ENCODE measurements around the gene CLDN14.
"Not testable (repeated sequence)": the region's sequence is repeated elsewhere in the genome, so short reads cannot be mapped to it uniquely, and the experiment has no call there.

The CLDN14 gene

DNA sequence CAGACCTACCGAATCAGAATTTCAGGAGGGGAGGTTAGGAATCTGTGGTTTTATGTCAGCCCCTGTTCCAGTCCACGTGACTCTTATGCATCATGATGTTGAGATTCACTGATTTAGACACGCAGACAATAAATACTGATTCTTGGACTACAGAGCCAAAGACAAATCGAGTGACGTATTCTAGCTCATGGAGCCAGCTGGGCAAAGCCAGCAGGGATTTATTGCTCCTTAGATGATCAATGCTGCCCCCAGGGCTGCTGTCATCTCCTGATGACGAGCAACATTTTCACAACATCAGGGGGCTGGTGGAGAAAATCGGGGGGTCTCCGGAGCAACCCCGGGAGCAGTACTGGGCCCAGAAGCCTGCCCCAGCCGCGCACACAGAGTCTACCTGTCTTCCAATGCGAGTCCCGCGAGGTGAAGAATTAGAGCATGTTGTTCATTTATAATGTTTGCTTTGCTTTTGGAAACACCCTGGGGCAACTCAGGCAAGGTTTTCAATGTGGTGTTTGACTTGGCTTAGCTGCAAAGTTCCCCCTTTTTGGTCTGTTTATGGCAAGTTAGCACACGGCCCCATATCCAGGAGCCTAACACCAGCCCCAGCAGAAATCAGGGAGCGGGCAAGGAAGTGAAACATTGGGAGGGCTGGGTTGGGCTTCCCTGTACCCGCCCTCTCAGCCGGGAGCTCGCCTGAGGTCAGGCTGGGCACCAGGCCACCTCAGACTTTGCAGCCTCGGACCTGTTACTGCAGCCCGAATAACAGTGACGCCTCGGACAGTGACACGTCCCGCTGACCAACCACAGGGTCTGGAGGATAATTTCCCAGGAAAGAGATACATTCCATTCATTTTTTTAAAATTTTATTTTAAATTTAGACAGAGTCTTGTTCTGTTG, 19.9 kb upstream of the CLDN14 start:
- DNase-seq, result no peak

DNA sequence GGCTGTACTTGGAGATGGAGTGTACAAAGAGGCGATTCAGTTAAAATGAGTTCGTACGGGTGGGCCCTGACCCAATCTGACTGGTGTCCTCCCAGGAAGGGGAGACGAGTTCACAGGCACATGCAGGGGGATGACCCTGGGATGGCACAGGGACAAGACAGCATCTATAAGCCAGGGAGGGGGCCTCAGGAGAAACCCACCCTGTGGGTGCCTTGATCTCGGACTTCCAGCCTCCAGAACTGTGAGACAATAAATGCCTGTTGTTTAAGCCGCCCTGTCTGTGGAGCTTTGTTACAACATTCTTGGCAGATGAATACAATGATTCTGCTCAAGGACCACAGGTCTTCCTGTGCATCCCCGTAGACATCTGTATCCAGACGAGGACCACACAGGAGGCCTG, 14.6 kb upstream of the CLDN14 start:
- no peak for DNase-seq

DNA sequence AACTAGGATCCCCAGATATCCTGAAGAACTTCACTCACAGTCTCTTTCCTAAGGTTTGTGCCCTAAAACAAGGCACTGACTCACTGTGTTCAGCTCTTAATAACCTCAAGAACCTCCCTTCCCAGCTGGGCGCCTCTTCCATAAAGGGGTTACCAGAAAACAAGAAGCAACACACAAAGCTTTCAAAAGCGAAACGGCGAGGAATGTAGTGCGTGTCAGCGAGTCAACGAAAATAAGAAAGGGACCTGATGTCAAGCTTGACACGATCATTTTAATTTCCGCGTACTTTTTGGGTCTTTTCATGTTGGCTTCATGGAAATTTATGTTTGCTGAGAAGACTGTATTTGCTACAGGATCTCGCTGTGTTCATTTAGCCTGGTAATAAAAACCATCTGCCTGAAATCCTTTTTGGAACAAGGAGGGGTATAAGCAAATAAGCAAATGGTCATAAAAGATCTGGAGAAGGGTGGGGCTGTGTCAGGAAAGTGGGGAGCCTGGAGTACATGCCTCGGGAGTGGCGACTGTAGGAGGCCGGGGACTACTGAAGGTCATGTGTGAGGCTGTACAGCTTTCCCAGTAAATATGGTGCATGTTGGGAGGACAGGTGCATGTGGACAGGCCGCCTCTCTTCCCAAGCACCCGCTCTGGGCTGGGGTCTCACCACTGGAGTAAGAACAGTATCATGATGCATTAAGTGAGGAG, 11.4 kb upstream of the CLDN14 start:
- no peak for DNase-seq

DNA sequence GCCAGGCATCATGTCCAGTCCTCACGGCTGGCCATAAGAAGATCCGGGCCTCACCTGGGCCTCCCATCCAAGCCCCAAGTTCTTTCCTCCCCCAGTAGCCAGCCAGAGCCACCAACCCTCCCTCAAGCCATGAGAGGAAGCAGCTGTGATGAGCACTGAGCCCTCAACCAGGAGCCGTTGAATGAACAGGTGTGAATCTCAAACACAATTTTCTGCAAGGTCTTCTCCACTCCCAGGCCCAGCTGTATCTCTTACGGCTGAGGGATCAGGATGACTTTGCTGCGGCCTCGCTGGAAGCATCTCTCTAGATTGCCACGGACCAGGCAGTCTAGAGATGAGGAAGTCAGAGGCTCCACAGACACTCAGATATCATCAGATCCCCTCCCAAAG, 9.8 kb upstream of the CLDN14 start:
- no peak for DNase-seq

DNA sequence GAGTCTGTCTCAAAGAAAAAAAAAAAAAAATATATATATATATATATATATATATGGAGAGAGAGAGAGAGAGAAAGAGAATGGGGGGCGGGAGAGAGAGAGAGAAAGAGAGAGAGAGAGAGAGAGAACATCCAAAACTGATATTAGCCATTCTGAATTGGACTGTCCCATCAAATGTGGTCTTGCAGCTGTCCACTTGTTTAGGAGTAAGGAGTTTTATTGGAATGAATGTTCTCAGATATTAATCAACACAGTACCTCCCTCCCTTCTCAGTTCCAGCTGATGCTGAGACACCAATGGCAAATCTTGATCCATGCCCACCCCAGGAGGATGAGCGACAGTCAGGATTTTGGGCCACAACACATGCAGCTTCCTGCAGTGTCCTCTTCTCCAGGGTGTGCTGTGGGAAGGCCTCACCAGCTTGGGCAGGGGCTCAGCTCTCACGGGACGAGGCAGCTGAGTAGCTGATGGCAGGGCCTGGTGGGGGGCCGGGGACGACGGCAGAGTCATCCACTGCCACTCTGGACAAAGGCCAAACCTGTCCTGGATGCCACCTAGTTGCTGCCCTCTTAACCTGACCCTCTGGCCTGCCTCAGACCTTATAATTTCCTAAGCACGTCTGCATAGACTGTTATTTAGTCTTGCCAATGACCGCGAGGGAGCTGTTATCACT, 9.3 kb upstream of the CLDN14 start:
- DNase-seq, result no peak

DNA sequence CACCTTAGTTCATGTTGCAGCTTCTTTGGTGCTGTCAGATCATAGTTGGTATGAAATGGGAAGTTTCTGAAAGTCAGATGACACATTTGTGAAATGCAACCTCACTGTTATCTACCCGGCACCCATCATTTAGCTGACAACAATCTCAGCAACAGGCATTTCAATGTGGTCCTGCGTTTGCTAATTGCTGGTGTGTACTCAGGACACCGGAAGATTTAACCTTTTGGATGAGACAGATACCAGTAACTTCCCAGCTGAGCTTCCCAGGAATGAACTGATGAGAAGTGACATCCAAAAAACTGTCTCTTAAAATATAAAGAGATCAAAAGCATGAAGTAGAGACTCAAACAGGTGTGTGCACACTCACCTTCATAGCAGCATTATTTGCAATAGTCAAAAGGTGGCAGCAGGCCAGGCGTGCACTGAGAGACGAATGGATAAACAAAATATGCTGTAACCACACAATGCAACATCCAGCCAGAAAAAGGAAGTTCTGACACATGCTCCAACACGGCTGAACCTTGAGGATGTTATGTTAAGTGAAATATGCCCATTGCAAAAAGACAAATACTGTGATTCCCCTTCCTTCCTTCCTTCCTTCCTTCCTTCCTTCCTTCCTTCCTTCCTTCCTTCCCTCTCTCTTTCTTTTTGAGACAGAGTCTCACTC, 7.9 kb upstream of the CLDN14 start:
- no peak for DNase-seq

DNA sequence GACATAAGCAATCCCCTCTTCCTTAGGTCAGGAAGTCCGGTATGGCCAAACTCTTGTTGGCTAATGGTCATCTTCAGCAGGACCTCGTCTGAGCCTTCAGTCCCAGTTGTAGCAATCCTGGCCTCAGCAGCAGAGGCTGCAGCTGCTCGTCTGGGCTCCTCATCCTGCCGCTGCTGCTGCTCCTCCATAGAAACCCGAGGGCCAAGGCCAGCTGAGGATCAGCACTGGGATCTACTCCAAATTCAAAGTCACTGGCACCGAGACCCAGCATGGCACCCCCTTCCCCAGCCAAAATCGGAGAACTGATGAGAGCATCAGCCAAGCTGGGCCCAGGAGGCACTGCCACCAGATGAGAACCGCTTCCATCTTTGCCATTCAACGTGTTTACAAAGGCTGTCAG, 6.3 kb upstream of the CLDN14 start:
- DNase-seq, result no peak

DNA sequence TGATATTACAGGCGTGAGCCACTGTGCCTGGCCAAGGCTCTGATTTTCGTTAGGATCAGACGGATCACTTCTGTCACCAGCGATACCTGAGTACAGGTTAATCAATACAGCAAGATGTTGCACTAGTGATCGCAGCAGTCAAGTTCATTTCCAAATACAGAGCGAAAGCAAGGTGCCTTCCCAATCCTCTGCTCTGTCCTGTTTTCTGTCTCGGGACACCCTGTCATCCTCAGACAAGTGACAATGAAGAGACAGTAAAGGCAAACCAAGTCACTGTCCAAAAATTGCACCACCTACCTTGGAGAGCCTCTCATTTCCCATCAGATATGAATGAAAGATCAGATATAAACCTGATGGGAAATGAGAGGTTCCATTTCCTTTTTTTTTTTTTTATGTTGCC, 5.6 kb upstream of the CLDN14 start:
- DNase-seq, result no peak

DNA sequence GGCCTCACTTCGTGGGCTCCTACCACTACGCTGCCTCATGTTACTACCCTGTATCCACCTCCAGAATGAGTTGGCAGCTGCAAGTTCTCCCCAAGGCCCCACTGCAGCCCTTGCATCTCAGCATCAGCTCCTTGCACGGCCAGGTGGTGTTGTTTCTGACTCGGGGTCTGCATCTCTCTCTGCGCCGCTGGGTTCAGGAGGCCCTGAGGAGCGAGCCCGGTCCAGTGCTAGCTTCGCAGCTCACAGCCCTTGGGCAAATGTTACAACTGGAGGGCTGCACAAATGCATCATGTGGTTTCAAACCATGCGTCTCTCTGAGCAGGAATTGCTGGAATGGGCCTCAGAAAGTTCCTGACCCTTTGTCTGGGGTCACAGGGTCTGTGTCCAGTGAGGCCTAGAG, 3.2 kb upstream of the CLDN14 start:
- DNase-seq, result no peak

DNA sequence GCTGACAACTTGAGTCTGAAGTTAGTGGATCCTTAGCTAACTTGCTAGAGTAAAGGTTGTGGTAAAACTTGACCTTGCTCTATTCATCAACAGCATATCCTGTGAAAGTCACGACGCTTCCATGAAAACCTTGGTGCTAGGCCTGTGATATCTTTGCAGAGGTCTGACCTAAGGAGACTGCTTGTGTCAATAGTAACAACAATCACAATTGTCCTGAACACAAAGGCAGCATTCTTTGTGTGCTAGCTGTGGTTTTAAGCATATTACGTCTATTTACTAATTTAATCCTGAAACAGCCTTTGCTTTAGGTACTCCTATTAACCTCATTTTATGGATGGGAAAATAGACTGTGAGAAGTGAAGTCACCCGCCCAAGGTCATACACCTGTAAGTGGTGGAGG, 2.8 kb upstream of the CLDN14 start:
- DNase-seq, result no peak

DNA sequence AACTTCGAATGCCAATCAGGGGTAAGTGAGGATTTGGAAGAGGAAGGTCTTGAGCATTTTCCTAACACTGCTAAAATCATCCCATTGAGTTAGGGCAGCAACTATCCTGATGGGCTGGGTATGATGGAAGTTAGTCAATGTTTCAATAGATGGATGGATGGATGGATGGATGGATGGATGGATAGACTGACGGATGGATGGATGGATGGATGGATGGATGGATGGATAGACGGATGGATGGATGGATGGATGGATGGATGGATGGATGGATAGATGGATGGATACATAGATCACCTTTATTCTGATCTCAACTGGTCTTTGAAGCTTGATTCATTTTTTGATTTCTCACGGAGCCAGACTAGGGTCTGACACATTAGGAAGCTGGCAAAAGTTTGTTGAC, 2.3 kb upstream of the CLDN14 start:
- no peak for DNase-seq

DNA sequence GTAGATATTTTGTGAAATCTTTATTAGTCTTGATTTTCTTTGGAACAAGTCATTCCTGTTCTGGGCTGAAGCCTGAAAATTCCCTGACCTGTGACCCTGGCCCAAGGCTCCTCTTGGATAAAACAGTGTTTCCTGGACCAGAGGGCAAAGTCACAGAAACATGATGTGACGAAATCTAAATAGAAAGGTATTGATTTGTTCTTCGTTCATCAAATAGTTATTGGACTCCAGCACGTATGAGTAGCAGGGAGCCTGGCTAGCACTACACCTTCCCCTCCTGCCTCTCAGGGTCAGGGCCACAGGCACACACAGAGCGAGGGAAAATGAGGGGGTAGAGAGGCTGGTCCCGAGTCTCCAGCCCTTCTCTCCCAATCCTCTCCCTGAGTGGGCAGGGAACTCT, 1.7 kb upstream of the CLDN14 start:
- no peak for DNase-seq

DNA sequence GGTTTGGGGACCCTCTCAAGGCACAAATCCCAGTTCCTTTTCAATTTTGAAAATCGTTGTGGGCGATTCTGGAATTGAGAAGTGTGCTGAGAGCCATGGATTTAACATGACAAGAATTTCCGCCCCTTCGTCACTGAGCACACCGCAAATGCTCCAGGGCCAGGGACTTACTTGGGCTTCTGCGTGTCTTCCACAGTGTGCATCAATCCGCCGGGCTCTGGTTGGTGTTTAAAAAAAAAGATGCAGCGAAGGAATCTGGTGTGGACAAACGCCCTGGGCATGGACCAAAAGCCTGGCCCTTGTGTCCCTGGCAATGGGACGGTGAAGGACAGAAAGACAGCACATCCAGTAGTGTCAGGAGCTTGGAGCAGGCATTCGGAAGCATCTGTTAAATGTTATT, 696 bp upstream of the CLDN14 start:
- DNase-seq, result no peak

DNA sequence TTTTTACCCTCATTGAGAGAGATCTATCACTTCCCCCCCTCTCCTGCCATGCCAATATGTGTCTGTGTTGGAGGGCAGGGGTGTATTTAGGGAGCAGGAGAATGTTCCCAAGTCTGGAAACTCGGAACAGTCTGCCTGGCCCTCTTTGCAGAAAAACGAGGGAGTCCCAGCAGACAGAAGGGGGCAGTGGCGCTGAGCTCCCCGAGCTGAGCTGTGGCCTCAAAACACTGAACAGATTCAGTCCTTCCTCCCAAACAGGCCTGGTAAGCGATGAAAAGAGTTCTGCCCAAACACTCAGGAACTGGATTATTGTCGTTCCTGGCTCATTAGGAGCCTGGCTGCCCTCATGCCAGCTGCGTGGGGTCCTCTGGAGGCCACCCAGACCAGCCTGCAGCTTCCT, 981 bp downstream of the CLDN14 start:
- no peak for DNase-seq

DNA sequence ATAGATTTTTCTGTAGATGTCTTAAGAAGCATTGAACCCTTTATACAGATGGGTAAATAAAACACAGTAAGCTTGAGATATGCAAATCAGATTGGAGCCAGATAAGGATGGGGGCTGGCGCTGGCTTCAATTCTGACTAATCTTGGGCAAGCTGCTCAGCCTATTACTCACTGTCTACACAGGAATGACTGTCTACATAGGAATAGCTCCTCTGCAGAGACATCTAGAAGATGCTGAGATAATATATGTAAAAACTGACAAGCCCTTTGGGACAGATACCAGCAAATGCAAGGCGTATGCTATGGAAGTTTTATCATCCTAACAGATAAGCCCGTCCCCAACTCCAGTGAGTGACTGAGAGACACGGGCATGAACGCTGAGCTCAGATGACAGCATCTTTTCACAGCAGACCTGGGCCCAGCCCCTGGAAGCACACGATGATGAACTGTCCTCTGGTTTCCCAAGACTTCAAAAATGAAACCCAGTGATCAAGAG, 1.7 kb downstream of the CLDN14 start:
- DNase-seq, result no peak

DNA sequence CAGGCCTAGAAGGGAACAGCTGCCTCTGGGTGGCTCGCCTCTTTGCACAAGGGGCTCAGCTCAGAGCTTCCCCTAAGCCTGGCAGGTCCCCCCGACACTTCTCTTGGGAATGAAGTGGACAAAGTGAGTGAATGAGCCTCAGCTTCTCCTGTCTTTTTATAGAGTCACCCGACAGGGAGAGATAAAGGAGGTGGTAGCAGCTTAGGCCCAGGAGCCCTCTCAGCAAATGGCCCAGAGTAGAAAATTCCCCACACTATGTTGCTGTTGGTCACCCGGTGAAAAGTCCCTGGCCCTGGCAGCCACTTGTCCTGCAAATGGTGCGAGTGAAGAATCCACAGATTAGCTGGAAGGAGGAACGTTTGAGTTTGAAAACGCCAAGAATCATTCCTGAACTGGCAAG, 2.4 kb downstream of the CLDN14 start:
- no peak for DNase-seq

DNA sequence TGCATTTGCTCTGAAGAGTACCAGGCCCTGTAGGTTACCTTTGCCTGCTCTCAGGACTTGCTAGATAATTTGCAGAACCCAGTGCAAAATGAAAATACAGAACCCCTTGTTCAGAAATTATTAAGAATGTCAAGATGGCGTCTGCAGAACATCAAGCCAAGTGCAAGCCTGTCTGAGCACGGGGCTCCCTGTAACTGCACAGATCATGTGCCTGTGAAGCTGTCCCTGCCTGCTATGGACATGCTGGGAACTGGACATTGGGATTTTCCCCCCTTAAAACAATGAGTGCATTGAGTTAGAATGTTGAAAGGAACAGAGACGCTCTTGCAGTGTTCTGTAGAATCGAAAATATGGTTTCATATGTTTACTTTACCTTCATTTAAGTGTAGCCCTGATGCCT, 2.9 kb downstream of the CLDN14 start:
- DNase-seq, result no peak

DNA sequence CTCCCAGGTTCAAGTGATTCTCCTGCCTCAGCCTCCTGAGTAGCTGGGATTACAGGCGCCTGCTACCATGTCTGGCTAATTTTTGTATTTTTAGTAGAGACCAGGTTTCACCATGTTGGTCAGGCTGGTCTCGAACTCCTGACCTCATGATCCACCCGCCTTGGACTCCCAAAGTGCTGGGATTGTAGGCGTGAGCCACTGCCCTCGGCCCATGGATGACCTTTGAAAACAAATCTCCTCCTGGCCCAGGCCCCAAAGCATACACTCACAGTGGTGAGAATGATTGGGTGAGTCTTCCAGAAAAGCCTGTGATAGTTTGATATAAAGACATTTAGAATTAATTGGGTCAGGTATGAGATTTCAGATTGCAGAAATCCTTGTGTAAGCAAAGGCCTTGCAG, 3.4 kb downstream of the CLDN14 start:
- not testable (repeated sequence) for DNase-seq

DNA sequence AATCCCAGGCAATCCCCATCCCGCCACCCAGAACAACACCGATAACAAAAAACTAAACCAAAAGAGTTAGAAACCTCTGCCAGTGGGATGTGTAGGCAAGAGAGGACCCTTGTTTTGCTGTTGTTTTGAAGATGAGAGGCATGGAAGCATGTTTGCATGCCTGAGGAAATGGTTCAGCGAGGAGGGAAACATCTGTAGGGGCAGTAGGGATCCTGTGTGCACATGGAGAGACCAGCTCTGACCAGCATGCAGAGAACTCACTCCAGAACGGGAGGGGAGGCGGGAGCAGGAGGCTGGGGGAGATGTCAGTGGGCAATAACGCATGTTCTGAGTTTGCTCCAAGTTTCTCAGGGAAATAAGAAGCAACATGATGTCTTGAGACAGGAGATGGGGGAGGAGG, 5.3 kb downstream of the CLDN14 start:
- no peak for DNase-seq

DNA sequence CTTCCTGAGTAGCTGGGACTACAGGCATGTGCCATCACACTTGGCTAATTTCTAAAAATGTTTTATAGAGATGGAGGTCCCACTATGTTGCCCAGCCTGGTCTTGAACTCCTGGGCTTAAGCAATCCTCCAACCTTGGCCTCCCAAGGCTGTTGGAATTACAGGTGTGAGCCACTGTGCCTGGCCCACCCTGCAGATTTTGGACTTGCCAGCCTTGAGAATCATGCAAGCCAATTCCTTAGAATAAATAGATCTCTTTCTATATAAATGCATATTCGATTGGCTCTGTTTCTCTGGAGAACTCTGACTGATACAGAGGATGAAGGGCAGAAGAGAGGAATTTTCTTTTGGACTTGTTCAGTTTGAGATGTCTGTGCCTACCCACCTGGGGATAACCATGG, 6.7 kb downstream of the CLDN14 start:
- DNase-seq, result no peak

DNA sequence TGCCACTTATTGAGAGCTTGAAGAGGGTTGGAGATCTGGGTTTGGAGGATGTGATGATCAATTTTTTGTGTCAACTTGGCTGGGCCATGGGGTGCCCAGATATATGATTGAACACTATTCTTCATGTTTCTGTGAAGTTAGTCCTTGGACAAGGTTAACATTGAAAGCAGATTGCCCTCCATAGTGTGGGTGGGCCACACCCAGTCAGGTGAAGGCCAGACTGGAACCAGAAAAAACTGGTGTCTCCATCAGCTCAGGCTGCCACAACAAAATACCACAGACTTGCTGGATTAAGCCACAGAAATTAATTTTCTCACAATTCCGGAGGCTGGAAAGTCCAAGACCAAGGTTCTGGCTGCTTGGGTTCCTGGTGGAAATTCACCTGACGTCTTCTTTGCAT, 7.5 kb downstream of the CLDN14 start:
- DNase-seq, result no peak

DNA sequence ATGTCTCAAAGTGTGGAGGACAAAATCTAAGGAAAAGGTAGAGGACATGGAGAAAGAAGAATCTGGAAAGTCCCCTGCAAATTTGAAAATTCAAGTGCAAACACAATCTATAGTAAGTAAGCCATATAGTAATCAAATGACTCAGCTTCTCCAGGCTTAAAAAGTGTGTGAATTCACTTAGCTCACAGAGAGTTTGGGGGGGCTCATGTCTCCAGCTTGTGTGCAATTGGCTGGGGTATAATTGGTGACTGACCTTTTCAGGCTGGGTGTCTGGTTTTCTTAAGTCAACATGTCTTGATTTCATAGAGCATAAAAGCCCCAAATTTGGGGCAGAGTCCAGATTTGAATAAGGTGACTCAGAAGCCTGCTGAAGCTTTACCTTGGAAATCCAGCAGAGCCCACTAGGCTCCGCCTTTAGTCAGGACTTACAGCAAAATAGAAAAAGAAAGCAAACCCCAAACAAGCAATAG, 8.6 kb downstream of the CLDN14 start:
- no peak for DNase-seq

DNA sequence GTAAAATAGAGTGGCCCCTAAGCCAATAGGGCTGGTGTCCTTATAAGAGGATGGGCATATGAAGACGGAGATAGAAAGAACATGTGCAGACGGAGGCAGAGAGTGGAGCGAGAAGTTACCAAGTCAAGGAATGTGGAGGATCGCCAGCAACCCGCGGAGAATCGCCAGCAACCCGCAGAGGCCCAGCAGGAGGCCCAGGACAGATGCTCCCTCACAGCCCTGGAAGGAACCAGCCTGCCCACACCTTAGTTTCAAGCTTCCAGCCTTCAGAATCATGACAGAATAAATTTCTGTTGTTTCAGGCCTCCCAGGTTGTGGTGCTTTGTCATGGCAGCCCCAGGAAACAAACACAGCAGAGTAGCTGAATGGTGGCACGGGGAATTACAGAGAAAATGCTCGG, 9.6 kb downstream of the CLDN14 start:
- no peak for DNase-seq

Data from NCI-H1105 treated with DMSO at 0.1 percent for 48 hours (cell line).